Subcutaneous abdominal adipose tissue (tissue), 5 donors: ENCODE measurements around the gene TRAPPC13.
A peak's percentile ranks its signal among the peaks of the same experiment; 100 is the strongest.
"Not testable (repeated sequence)": the region's sequence is repeated elsewhere in the genome, so short reads cannot be mapped to it uniquely, and the experiment has no call there.

Experiments used
- H3K27ac ChIP-seq: one replicate; pipeline ENCODE4 v1.7.0; 2013; ENCODE audit warnings: low read depth, mild to moderate bottlenecking, inconsistent platforms, low read length, moderate library complexity
- H3K27me3 ChIP-seq, 5 donors: one replicate each; pipeline ENCODE4 v1.7.0; 2013; ENCODE audit warnings: low read length in 5 of 5, inconsistent platforms in 1 of 5; ENCODE audit not compliant: control insufficient read depth in 5 of 5, insufficient read depth in 4 of 5
- H3K36me3 ChIP-seq, 5 donors: one replicate each; pipeline ENCODE4 v1.7.0; 2013; ENCODE audit warnings: low read length in 5 of 5; ENCODE audit not compliant: control insufficient read depth in 5 of 5, insufficient read depth in 5 of 5
- H3K4me1 ChIP-seq, 5 donors: one replicate each; pipeline ENCODE4 v1.7.0; 2013; ENCODE audit warnings: low read length in 5 of 5, mild to moderate bottlenecking in 3 of 5, moderate library complexity in 1 of 5; ENCODE audit not compliant: control insufficient read depth in 5 of 5, insufficient read depth in 5 of 5
- H3K4me3 ChIP-seq, 5 donors: one replicate each; pipeline ENCODE4 v1.7.0; 2013; ENCODE audit warnings: low read length in 5 of 5, low read depth in 1 of 5
- H3K9ac ChIP-seq, 5 donors: one replicate each; pipeline ENCODE4 v1.7.0; 2013; ENCODE audit warnings: low read length in 5 of 5, mild to moderate bottlenecking in 4 of 5, moderate library complexity in 3 of 5
- H3K9me3 ChIP-seq, 5 donors: one replicate each; pipeline ENCODE4 v1.7.0; 2013; ENCODE audit warnings: low read length in 5 of 5; ENCODE audit not compliant: control insufficient read depth in 5 of 5
- donor health status: healthy.
- donor health status: healthy.
- donor health status: healthy.
- donor health status: healthy.
- donor health status: healthy.

TRAPPC13 gene

GRCh38 chr5:65624571-65625555 is at the start of gene TRAPPC13, which contains the start of gene SHLD3:
Gene TRAPPC13 (plus strand): TSS chr5:65625027. CDS start chr5:65625061, 34 bp downstream.
Gene SHLD3 (plus strand): TSS chr5:65625027. CDS start chr5:65629588, 4,561 bp downstream.
- H3K9ac ChIP-seq: peak within 1 kb of the TSS; percentile 92 to 98 (median 97)
- peaks cover 0 to 31% (median 28%) of the 10 kb centered on the region in 5 donors for H3K4me1 ChIP-seq
- H3K4me3 ChIP-seq: peak within 1 kb of the TSS; percentile 85 to 99 (median 96)
- H3K9me3 ChIP-seq: no peaks in the 10 kb centered on the region
- H3K27me3 ChIP-seq: no peaks in the 10 kb centered on the region
- peaks cover 3 to 8% (median 5%) of the 10 kb centered on the region in 5 donors for H3K36me3 ChIP-seq
- peak within 1 kb of the TSS; percentile 59 for H3K27ac ChIP-seq

GRCh38 chr5:65577141-65577540 is 47.7 kb upstream of the TRAPPC13 start:
- no peaks in the 10 kb centered on the region for H3K4me1 ChIP-seq
- H3K9me3 ChIP-seq: no peaks in the 10 kb centered on the region
- no peak overlapping the region for H3K9ac ChIP-seq
- no peaks in the 10 kb centered on the region for H3K27me3 ChIP-seq
- H3K27ac ChIP-seq: no peak overlapping the region
- no peak overlapping the region for H3K4me3 ChIP-seq
- peaks cover 31 to 48% (median 47%) of the 10 kb centered on the region in 5 donors for H3K36me3 ChIP-seq

- H3K27me3 ChIP-seq: no peaks in the 10 kb centered on the region
- peaks cover 59 to 80% (median 71%) of the 10 kb centered on the region in 5 donors for H3K36me3 ChIP-seq
- H3K9ac ChIP-seq: no peak overlapping the region
- H3K27ac ChIP-seq: no peak overlapping the region
- no peaks in the 10 kb centered on the region for H3K9me3 ChIP-seq
- H3K4me3 ChIP-seq: no peak overlapping the region
- H3K4me1 ChIP-seq: no peaks in the 10 kb centered on the region
Observed at GRCh38 chr5:65588694-65589093, 36.1 kb upstream of the TRAPPC13 start.

GRCh38 chr5:65601761-65602160 is 23.1 kb upstream of the TRAPPC13 start:
- H3K27me3 ChIP-seq, H3K9me3 ChIP-seq, H3K4me3 ChIP-seq, H3K4me1 ChIP-seq, H3K9ac ChIP-seq, H3K27ac ChIP-seq: not testable (repeated sequence)
- H3K36me3 ChIP-seq: peaks cover 52 to 78% (median 53%) of the 10 kb centered on the region in 5 donors

GRCh38 chr5:65611524-65611923 is 13.3 kb upstream of the TRAPPC13 start:
- H3K36me3 ChIP-seq: peaks cover 58 to 76% (median 64%) of the 10 kb centered on the region in 5 donors
- H3K27me3 ChIP-seq: no peaks in the 10 kb centered on the region
- H3K4me1 ChIP-seq: no peaks in the 10 kb centered on the region
- no peaks in the 10 kb centered on the region for H3K9me3 ChIP-seq
- H3K27ac ChIP-seq: no peak overlapping the region
- no peak overlapping the region for H3K9ac ChIP-seq
- no peak overlapping the region for H3K4me3 ChIP-seq

GRCh38 chr5:65612298-65612907 is 12.4 kb upstream of the TRAPPC13 start:
- Histone ChIP-seq H3K27ac (no peak overlapping the region), H3K9ac (no peak overlapping the region), H3K27me3 (no peaks in the 10 kb centered on the region), H3K36me3 (peaks cover 49 to 70% (median 56%) of the 10 kb centered on the region in 5 donors), H3K4me3 (no peak overlapping the region), H3K4me1 (no peaks in the 10 kb centered on the region), H3K9me3 (no peaks in the 10 kb centered on the region)

GRCh38 chr5:65620021-65620420 is 4.8 kb upstream of the TRAPPC13 start:
- H3K4me3 ChIP-seq: no peak overlapping the region
- no peak overlapping the region for H3K27ac ChIP-seq
- H3K4me1 ChIP-seq: peaks cover 0 to 19% (median 16%) of the 10 kb centered on the region in 5 donors
- peaks cover 0 to 12% (median 6%) of the 10 kb centered on the region in 5 donors for H3K36me3 ChIP-seq
- H3K27me3 ChIP-seq: no peaks in the 10 kb centered on the region
- no peak overlapping the region for H3K9ac ChIP-seq
- H3K9me3 ChIP-seq: no peaks in the 10 kb centered on the region

- H3K4me3 ChIP-seq, H3K27ac ChIP-seq, H3K36me3 ChIP-seq, H3K27me3 ChIP-seq, H3K9me3 ChIP-seq, H3K9ac ChIP-seq: not testable (repeated sequence)
- H3K4me1 ChIP-seq: peaks cover 0 to 31% (median 28%) of the 10 kb centered on the region in 5 donors
Observed at GRCh38 chr5:65621961-65622360, 2.9 kb upstream of the TRAPPC13 start.

GRCh38 chr5:65623482-65623881 is 1.3 kb upstream of the TRAPPC13 start:
- peak overlapping the region; percentile 85 to 99 (median 96) for H3K4me3 ChIP-seq
- H3K9me3 ChIP-seq: no peaks in the 10 kb centered on the region
- no peaks in the 10 kb centered on the region for H3K27me3 ChIP-seq
- no peaks in the 10 kb centered on the region for H3K36me3 ChIP-seq
- H3K4me1 ChIP-seq: peaks cover 0 to 31% (median 28%) of the 10 kb centered on the region in 5 donors
- H3K27ac ChIP-seq: no peak overlapping the region
- peak overlapping the region; percentile 89 to 98 (median 94) for H3K9ac ChIP-seq
